ENCODE results near the gene DPH5. TPM values are rescaled to one million over a fixed set of nuclear protein-coding genes. Genes with fewer than 3 reads are reported as not detected.

Gene DPH5
- total and polyA plus RNA-seq, 2 of the 4 experiments (the other 2 are of a cell fraction), result 32.3 to 42.0 TPM

DNA sequence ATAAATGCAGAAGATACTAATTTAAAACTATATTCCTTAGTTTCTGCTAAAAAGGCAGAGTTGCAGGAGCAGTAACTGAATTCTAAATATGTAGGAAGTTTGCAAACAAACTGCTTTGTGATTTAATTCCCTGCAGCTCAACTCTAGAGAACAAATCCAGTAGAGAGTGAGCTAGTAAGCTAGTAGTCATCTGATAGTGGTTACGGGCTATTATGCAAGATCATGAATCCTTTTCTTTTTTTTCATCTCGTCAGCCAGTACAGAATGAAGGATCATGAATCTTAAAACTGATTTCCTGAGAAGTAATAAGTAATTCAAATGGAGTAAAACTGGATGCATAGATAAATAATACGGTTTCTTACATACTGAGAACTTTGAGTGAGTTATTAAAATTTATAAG, 3.3 kb downstream of the DPH5 start:
- dilution Hi-C loops (cut with HindIII; ENCODE audit: low sequenced_read_pairs, unreplicated experiment) (no loop called here), intact Hi-C loops (cut with micrococcal nuclease) (no loop called here), in situ Hi-C loops (cut with MboI; ENCODE audit: low sequenced_read_pairs) (no loop called here)
- no peak overlapping the region for H4K8ac ChIP-seq (ENCODE audit: low read depth in 2 of 2, low read length in 2 of 2)
- H2BK5ac ChIP-seq (ENCODE audit: low read depth, low read length, poor library complexity, severe bottlenecking), result no peak overlapping the region
- CTCF ChIA-PET, result no interaction called here
- peak; percentile 8 for ATAC-seq (ENCODE audit: low read depth)
- no peak overlapping the region for H4K5ac ChIP-seq (ENCODE audit: low read depth, low read length)
- no peak overlapping the region for H3K27ac ChIP-seq (ENCODE audit: insufficient read depth, low read length)
- no peak overlapping the region for H2AK9ac ChIP-seq (replicated peaks; ENCODE audit: low read depth, low read length, poor library complexity)
- no peak overlapping the region for H3K56ac ChIP-seq (ENCODE audit: extremely low read depth, insufficient read depth, low read length)
- H3K9me1 ChIP-seq (ENCODE audit: insufficient read depth, low read length), result no peaks in the 10 kb centered on the region; the same call in 1 of the 2 replicates
- no TSS peak for BruUV-seq (replicated peaks)
- POLR2A ChIA-PET (ENCODE audit: unreplicated experiment), result no interaction called here
- no peak overlapping the region for H2BK15ac ChIP-seq (ENCODE audit: low read depth, low read length)
- H3K14ac ChIP-seq (replicated peaks; ENCODE audit: low read depth, low read length), result no peak overlapping the region
- peak; percentile 77 for DNase-seq
- H3K9ac ChIP-seq (ENCODE audit: low read depth, low read length), result no peak overlapping the region
- H2AK5ac ChIP-seq (ENCODE audit: low read depth, low read length), result no peak overlapping the region
- no peaks in the 10 kb centered on the region for H4K20me1 ChIP-seq (ENCODE audit: insufficient read depth, low read length)
- H3K4me2 ChIP-seq (ENCODE audit: low read depth, low read length), result no peak overlapping the region
- H3K4me3 ChIP-seq (ENCODE audit: insufficient read depth, low read depth, low read length), result no peak overlapping the region
- no CpG with 5 or more reads among the region's 3 CpGs for WGBS, 2 experiments (ENCODE audit: extremely low coverage in 2 of 2, insufficient read length in 1 of 2)
- TF ChIP-seq MXI1 (IDR thresholded peaks at IDR 0.05; ENCODE audit: borderline replicate concordance, low read depth, low read length) (no peak), CEBPB (IDR thresholded peaks at IDR 0.05; ENCODE audit: low read depth, low read length) (peak; percentile 92)
- no peak overlapping the region for H2BK120ac ChIP-seq (ENCODE audit: low read depth, low read length)
- H3K23ac ChIP-seq (ENCODE audit: low read depth, low read length), result no peak overlapping the region
- H3K18ac ChIP-seq (ENCODE audit: low read depth, low read length), result no peak overlapping the region
- H3K4me1 ChIP-seq (ENCODE audit: control insufficient read depth, insufficient read depth, low read length), result 0 out of 2 replicates have a peak, but pooled peaks cover 2% of the 10 kb centered on the region
- H3K4ac ChIP-seq (ENCODE audit: low read depth, low read length), result no peak overlapping the region
- H4K91ac ChIP-seq (ENCODE audit: insufficient read depth, low read depth, low read length), result no peak overlapping the region
- H3K79me1 ChIP-seq (ENCODE audit: low read depth in 1 of 2, low read length in 2 of 2), result peaks cover 14 to 40% of the 10 kb centered on the region in 2 experiments; a peak in 3 of 4 replicates
- no peaks in the 10 kb centered on the region for H3K9me3 ChIP-seq (ENCODE audit: control insufficient read depth, insufficient read depth, low read length)
- H3K27me3 ChIP-seq (ENCODE audit: control insufficient read depth, insufficient read depth, low read length), result no peaks in the 10 kb centered on the region
- H3K36me3 ChIP-seq (ENCODE audit: control insufficient read depth, insufficient read depth, low read length), result peaks cover 3% of the 10 kb centered on the region
- H2AFZ ChIP-seq (replicated peaks; ENCODE audit: low read length, poor library complexity), result no peak overlapping the region
- H2BK20ac ChIP-seq (ENCODE audit: low read depth, low read length), result no peak overlapping the region
